GM19025 (cell line): ENCODE data around the gene COL9A1.

Experiments
- ATAC-seq: cut with Tn5 transposase; IDR thresholded peaks from one replicate; pipeline ENCODE4 v1.9.1; 2021; ENCODE audit warnings: mild to moderate bottlenecking, low read depth, moderate library complexity; ENCODE audit not compliant: unreplicated experiment

The COL9A1 gene

DNA sequence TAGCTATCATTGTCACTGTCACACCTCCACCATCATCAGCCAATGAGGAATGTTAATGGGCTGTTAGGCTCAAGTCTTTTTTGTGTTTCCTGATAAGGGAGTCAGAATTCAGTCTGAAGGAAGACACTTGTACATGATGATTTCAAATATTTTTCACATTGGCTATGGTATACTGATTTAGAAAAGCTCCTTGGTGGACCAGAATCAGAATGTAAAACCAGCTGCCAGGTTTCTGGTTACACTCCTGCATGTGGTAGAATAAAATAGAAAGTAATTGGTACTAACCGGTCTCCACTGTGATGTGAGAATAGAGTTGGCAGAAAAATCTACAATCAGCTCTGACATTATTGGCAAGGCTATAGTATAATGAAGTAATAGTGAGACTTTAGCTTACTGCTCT, 10.7 kb downstream of the COL9A1 start:
- ATAC-seq, result no peak

DNA sequence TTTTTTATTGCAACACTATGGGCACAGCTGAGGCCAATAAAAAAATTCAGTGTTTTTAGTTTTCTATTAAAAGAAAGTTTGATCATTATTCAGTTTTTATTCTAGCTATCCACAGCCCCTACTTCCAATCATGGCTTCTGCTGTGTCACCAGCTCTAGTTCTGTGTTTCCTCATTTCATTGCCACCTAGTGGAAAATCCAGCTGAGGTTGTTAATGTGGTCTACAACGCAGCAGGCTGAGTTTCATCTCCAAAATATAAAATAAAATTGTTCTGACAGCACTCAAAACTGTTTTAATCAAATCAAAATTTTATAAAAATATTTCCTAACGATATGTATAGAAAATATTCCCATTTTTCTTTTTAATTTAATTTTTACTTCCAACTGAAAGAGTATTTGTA, 13.6 kb downstream of the COL9A1 start:
- no peak for ATAC-seq

DNA sequence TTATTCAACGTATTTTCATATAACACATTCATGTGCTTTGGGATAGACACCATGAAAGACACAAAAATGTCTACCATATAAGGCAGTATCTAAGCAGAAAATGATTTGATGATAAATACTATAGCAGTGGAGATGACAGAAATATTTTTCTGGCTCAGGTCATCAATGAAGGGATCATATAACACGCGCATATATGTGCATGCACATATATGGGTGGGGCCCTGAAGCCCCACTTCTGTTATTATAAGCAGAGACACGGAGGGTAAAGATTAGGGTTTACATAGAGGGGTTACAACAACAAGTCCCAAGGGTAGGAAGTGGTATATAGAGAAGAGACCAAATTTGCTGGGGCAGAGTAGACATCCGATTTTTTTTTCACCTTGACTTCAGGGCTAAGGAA, 16.0 kb downstream of the COL9A1 start:
- no peak for ATAC-seq

DNA sequence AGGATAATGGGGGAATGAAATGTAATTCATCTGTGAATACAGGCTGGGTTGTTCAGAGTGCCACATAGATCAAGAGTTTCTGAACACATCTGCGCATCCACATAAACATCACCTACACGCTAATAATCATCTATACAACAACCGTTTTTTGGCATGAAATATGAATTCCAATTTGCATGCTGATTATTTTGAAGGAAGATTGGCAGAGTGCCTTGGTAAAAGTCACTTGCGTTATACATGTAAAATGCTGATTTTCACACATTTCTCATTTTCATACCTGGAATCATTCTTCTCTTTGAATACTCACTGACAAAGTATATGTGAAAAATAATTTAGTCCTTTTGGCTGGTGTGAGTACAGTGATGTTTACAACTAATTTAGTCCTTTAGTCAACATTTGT, 17.7 kb downstream of the COL9A1 start:
- no peak for ATAC-seq

DNA sequence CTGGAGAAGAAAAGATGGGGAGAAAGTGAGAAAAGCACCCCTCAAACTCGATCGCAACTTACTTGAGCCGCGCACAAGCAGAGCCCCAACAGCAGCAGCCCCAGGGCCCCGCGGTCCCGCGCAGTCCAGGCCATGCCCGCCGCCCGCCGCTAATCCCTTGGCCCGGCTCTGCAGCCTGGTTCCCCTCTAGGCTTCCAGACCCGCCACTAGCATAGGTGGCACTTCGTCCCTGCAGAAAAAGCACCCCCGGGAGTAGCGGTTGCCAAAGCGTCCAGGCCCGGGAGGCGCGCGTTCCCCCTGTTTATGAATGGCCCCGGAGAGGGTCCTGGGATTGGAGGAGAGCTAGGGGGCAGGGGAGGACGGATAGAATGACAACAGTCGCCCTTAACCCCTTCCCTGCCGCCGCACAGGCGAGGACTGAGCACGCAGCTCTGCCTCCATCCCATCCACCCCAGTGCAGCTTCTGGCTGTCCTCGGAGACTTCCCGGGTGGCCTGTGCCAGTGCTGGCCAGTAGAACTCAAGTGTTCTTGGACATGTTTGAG, 19.9 kb downstream of the COL9A1 start:
- ATAC-seq, result no peak

DNA sequence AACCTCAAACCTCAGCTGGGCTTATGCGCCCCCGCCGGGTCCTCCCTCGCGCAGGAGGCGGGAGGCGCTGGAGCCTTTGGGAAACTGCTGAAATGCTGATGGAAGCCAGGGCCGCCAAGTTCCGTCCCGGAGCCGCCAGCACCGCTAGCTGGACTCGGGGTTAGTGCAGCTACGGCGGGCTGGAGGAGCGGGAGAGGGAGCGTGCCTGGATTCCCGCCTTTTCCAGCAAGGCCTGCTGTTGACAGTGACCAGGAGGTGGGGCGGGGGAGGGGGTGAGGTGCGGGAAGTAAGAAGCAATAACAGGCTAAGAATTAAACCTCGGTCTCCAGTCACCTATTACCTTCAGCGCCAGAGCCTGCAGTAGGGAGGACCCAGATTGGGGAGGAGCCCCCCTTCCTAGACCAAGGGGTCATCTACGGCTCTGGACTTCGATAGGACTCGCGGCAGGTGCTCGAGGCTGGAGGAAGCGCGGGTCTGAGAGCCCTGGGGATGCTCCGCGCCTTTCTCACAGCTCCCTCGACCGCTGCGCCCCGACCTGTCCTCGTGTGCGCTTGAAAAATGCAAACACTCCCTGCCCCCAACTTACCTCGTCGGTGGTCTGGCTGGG, 20.5 kb downstream of the COL9A1 start:
- ATAC-seq, result no peak

DNA sequence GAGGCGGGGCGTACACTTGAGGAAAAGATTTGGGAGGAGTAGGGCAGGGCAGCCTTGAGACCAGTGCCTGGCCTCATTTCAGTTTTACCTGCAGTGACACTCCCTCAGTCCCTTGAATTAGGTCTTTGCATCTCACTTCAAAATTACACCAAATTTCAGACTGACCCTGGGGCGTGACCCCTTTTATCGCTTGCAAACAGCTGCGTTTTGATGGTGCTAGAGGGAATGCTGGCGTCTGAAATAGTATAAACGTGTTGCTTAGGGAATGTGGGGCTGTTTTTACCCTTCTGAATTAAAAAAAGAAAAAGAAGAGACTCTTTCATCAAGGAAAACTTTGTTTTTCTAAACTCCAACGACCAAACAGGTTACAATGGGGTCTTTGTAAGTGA, 21.0 kb downstream of the COL9A1 start:
- no peak for ATAC-seq

DNA sequence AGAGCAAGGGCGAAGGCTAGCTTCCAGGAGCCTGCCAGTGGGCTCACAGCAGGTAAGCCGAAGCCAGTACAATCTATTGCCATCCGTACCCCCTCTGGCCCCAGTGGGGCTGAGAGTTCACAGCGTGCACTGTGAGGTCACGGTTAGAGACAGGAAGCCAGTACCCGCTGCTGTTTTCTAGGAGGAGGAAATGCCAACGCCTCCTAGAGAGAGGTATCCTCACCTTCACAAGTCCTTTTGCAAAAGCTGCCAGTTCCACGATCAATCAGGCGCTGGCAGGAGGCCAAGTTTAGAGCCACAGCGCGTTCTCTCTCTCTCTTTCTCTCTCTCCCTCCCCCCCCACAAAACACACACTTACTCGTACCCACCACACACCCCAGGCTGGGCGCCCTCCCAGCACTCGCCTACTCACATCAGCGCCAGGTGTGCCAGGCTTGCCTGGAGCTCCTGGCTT, 22.5 kb downstream of the COL9A1 start:
- ATAC-seq, result no peak

DNA sequence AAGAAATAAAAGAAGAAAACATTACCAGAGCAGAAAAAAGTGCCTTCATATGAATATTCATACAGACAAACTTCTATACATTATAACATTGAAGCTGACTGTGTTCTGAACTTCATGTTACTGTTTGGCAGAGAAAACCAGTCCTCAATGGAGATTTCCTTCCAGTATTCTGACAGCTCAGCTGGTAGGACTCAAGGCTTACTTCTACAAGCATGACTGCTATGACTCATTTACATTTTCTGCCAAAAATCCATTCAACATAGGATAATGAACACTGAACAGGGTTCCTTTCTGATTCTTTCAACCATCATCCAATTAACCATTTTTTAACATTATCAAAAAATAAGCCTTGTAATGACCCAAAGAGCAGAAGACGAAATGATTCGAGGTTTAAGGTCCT, 25.4 kb downstream of the COL9A1 start:
- ATAC-seq, result no peak

DNA sequence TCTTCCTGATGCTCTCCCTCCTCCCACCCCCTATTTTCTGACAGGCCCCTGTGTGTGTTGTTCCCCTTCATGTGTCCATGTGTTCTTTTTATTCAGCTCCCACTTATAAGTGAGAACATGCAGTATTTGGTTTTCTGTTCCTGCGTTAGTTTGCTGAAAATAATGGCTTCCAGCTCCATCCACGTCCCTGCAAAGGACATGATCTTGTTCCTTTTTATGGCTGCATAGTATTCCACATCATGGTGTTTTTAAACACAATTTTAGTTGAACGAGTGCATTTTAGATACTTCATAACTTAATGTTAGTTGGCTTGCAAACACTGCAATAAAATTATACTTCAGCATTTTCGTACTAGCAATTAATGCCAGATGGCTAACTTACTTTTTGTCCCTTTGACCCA, 28.5 kb downstream of the COL9A1 start:
- ATAC-seq, result no peak

DNA sequence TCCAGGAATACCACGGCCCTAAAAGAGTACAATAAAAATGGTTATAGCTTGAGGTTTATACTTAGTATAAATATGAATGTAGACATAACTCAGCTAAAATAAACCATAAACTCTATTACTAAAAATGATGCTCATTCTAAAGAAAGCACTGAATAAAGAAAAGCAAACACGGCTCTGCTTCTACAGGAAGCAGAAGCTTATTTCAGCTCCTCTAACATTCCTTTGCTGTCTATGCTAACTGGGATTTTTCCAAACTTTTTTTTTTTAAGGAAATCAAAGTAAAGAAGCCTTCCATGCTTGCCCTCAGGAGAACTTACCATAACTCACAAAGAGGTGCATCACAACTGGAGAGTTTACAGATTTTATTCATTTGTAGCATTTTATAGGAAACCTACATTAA, 30.8 kb downstream of the COL9A1 start:
- no peak for ATAC-seq

DNA sequence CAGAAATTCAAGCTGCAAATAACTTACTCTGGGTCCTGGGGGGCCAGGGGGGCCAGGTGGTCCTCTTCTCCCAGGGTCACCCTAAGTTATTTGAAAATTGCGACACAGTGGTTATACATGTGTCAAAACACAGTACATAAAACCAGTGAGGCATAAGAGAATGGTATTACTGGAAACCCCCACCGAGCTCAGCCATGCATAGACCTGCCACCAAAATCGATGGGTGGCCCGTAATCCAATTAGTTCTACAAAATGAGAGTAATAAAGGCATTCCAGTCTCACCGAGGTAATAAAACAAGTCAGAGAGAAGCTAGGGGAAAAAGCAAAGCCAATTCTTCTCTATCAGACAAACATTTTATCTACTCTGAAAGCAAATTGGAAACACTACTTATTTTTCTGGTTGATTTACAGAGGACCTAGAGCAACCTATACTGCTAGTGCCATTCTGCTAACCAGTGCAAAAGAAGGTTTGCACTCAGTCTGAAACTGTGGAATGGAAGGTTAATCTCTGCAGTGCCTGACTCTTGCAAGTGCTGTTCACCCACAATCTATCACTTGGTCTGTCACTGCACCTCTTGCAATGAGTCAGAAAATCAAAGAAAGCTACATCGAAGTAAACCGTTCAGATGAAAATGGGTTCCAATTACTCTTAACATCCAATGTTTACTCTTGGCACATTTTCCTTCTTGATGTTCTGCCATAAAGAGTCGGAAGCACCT, 32.4 kb downstream of the COL9A1 start:
- ATAC-seq, result no peak

DNA sequence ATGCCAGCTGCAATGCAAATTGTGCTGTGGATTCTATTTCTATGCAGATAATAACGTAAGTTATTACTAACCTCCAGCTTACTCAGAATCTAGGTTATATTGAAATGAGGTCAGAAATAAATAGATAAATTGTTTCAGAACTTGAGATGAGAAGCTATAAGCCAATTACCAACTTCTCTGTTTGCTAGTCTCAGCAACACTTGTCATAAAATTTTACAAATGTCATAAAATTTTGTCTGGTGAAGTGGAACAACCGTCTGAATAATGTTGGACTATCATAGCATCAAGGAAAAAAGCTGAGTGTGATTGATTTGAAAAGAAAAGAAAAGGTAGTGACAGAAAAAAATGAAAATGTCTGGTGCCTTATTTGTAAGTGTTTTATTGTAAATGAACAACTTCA, 36.7 kb downstream of the COL9A1 start:
- no peak for ATAC-seq

DNA sequence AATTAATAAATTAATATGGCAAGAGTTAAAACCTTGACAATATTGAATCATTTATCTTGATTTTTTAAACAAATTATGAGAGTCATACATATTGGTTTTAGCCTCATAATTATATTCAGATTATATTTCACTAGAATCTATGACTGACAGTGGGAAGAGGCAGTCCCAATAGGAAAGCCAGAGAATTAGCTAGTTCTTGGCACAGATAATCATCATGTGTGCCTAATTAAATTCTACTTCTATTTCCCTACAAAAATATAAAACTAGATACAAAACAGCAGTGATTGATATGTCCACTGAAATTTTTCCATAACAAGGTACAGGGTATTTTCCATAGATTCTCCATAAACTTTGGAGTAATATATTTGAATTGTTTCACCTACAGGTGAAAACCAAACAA, 38.6 kb downstream of the COL9A1 start:
- ATAC-seq, result no peak

DNA sequence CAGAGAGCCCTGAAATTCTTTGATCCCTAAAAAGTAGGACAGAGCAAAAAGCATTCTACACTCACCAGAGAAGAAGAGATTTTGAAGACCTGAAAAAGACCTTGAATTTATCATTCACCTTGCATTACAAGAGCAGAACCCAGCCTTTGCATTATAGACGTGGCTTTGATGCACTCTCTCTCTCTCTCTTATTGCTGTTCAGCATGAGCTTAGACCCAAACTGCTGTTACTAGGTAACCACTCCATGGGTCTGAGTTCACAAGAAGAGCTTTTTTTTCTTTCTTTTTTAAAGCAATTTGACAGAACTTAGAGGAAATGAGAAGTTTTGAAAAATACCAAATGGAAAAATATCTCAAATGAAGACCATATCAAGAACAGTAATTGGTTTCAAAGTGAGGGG, 44.4 kb downstream of the COL9A1 start:
- ATAC-seq, result no peak

DNA sequence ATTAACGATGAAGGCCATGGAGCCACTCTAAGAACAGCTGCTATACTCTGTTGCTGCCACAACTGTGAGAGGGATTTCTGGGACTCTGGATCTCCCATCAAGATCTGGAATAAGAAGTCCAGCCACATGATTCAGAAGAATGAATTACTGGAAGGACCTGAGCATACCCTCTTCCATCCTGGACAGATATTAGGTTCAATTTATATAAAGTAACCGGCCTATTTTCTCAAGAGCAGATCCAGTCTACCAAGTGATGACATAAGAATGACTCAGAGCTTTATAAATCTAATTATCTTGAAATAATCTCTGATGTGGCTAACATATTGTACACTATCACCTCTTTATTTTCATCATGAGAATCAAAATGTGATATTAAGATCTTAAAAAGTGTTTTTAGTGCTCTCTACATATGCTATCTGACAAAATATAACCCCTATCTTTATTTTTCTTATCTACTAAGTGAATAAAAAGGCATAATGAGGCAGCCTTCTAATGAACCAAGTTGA, 45.1 kb downstream of the COL9A1 start:
- ATAC-seq, result no peak

DNA sequence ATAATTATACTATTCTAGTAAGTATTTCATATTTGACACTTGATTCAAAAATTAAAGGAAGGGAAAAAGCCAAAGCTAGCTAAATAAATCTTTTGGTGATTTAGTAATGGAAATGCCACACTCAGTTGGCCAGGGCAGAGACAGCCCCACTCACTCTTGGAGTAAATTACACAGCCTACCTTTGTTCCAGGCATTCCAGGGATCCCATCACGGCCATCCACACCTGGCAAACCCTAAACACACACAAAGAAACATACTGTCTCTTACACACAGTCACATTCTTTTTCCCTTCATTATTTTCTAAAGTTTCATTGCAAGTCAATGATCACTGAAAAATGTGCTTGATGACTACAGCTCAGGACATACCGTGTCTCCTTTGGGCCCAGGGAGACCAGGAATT, 48.1 kb downstream of the COL9A1 start:
- no peak for ATAC-seq

DNA sequence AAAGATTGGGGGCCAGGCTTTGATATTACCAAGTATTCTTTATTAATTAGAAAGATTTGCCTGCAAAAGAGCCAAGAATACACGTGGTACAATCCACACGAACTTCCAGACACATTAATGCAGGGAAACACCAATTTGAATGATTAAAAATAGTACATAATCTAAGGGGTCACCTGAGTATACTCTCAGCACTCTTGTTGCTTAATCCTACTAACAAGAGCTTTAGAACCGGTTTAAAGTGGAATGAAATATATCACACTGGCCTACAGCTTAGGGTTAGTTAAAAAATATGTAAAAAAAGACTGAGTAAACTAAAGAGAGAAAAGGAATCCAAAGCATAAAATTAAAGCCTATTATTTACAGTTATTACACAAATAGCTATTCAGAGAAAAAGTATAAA, 49.0 kb downstream of the COL9A1 start:
- no peak for ATAC-seq

DNA sequence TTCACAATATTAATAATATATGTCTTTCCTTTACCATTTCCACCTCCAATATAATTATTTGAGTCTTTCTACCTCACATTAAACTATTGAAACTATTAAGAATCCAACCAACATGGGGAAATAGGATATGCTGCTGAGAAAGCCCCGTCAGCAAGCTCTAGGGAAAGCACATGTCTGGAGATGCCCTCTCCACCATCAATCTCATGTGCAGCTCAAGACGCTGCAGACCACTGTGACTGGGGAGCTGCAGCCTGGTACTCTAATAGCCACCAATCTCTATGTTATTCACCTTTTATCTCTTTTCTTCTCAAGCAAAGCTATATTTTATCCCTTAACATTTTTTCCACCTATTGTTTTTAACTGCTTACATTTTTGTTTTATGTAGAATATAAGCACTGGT, 50.3 kb downstream of the COL9A1 start:
- no peak for ATAC-seq

DNA sequence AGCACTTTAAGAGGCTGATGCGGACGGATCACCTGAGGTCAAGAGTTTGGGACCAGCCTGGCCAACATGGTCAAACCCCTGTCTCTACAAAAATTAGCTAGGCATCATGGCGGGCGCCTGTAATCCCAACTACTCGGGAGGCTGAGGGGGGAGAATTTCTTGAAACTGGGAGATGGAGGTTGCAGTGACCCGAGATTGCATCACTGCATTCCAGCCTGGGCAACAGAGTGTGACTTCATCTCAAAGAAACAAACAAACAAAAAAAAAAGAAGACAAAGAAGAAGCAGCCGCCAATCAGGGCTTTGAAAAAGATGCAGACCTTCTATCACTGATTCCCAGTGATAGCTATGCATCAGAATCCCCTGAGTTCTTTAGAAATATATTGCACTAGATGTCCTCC, 56.8 kb downstream of the COL9A1 start:
- ATAC-seq, result no peak

DNA sequence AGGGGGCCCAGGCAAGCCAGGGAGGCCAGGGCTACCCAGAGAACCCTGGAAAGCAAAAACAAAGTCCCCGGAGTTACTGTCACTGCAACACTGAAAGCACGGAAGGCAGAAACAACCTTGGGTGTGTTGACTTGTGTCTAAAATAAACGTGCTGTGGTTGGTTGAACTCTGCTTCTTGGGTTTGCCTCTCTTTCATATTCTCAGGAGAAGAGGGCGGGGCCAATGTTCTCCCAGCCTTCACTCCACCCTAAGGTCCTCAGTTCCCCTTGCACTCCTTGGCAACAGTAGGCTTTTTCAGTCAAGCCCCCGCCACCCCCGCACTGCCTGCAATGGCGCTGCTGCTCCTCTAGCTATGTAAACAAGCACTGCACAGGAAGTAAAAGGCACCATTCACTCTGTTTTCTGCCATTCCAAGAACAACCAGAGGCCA, 60.9 kb downstream of the COL9A1 start:
- no peak for ATAC-seq

DNA sequence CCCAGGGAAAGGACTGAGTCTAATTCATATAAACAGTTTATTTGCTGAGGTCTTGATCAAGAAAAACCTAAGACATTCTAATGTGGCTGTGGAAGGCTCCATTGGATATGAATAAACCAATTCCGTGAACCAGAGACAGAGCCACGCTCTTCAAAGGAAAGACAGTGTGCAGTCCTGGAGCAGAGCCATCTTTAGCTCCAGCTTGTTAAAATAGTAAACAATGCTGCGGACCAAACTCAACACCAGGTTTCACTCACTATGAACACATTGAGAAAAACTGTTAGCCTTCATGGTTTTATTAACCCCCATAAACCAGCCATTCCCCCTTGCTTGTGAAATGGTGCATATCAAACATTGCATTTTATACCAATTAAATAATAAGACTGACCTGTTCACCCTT, 61.9 kb downstream of the COL9A1 start:
- no peak for ATAC-seq
